WTC11 (cell line): Measurements from ENCODE around the gene CDC25B. TPM values are rescaled to one million over a fixed set of nuclear protein-coding genes. Genes with fewer than 3 reads are reported as not detected.
A peak's percentile ranks its signal among the peaks of the same experiment; 100 is the strongest.

Experiments used
- ATAC-seq: fragments of 200-7000 bp; cut with Tn5 transposase; 2 replicates; pipeline ENCODE4 v1.10.0; 2021; ENCODE audit warnings: mild to moderate bottlenecking, moderate library complexity
- CTCF ChIA-PET: fragments of 300-600 bp; sonication (Branson Sonifier 250); formaldehyde crosslinking; loops from one replicate; lab custom pipeline; 2021; ENCODE audit warnings: antibody characterized with exemption; lab: Charles Lee
- POLR2A ChIA-PET: fragments of 350-600 bp; sonication (Branson Sonifier 250); formaldehyde crosslinking; loops from one replicate; lab custom pipeline; 2021; ENCODE audit warnings: antibody characterized with exemption; lab: Charles Lee
- DNase-seq: peaks from one replicate; pipeline ENCODE4 v3.0.0; 2021; ENCODE audit warnings: low spot score
- H3K27ac Mint-ChIP-seq: 2 replicates; pipeline ENCODE4 v1.8.0; 2021; ENCODE audit warnings: mixed read lengths
- H3K27me3 Mint-ChIP-seq: 2 replicates; pipeline ENCODE4 v1.8.0; 2021; ENCODE audit warnings: low read depth, mild to moderate bottlenecking, moderate library complexity, mixed read lengths
- H3K36me3 Mint-ChIP-seq: 2 replicates; pipeline ENCODE4 v1.8.0; 2021; ENCODE audit warnings: mixed read lengths
- H3K4me1 Mint-ChIP-seq: 2 replicates; pipeline ENCODE4 v1.8.0; 2022; ENCODE audit warnings: mixed read lengths
- H3K4me3 Mint-ChIP-seq: 2 replicates; pipeline ENCODE4 v1.8.0; 2021; ENCODE audit warnings: mild to moderate bottlenecking, moderate library complexity, mixed read lengths
- H3K9me3 Mint-ChIP-seq: 2 replicates; pipeline ENCODE4 v1.8.0; 2021; ENCODE audit warnings: mixed read lengths
- CTCF ChIP-seq: fragments of 200-600 bp; IDR thresholded peaks from 2 replicates; pipeline ENCODE4 v1.8.0; 2022; ENCODE audit warnings: antibody characterized with exemption
- E2F4 ChIP-seq: sonication (generic); formaldehyde crosslinking; IDR thresholded peaks from 2 replicates; pipeline ENCODE4 v1.8.1; 2022; ENCODE audit warnings: low read depth, mild to moderate bottlenecking, moderate library complexity, missing genetic modification reagents, borderline replicate concordance
- E2F5 ChIP-seq: sonication (generic); formaldehyde crosslinking; IDR thresholded peaks from 2 replicates; pipeline ENCODE4 v1.8.1; 2022; ENCODE audit warnings: mild to moderate bottlenecking, moderate library complexity, missing genetic modification reagents
- FOXK1 ChIP-seq: sonication (generic); formaldehyde crosslinking; IDR thresholded peaks from 2 replicates; pipeline ENCODE4 v1.8.0; 2022; ENCODE audit warnings: mild to moderate bottlenecking, moderate library complexity, missing genetic modification reagents
- RELA ChIP-seq: sonication (generic); formaldehyde crosslinking; IDR thresholded peaks from 2 replicates; pipeline ENCODE4 v1.8.1; 2022; ENCODE audit warnings: missing genetic modification reagents, mild to moderate bottlenecking, borderline replicate concordance
- SOX15 ChIP-seq: fragments of 250-450 bp; sonication (Bioruptor Pico); IDR thresholded peaks from 2 replicates; pipeline ENCODE4 v1.9.0; 2021; ENCODE audit warnings: mild to moderate bottlenecking
- STAT6 ChIP-seq: sonication (generic); formaldehyde crosslinking; conservative IDR thresholded peaks from 2 replicates; pipeline ENCODE4 v1.8.1; 2023; ENCODE audit warnings: mild to moderate bottlenecking, low read depth, missing genetic modification reagents, moderate library complexity
- USF2 ChIP-seq: sonication (generic); formaldehyde crosslinking; IDR thresholded peaks from 2 replicates; pipeline ENCODE4 v1.8.1; 2023; ENCODE audit warnings: mild to moderate bottlenecking, missing genetic modification reagents, moderate library complexity
- ZNF219 ChIP-seq: sonication (generic); formaldehyde crosslinking; IDR thresholded peaks from 2 replicates; pipeline ENCODE4 v1.8.0; 2023; ENCODE audit warnings: missing genetic modification reagents, mild to moderate bottlenecking, borderline replicate concordance
- ZNF232 ChIP-seq: sonication (generic); formaldehyde crosslinking; IDR thresholded peaks from 2 replicates; pipeline ENCODE4 v1.8.0; 2022; ENCODE audit warnings: mild to moderate bottlenecking, missing genetic modification reagents
- ZNF317 ChIP-seq: sonication (generic); formaldehyde crosslinking; IDR thresholded peaks from 2 replicates; pipeline ENCODE4 v1.8.1; 2023; ENCODE audit warnings: low read depth, mild to moderate bottlenecking, moderate library complexity, missing genetic modification reagents, borderline replicate concordance
- ZNF671 ChIP-seq: fragments of 250-450 bp; sonication (Bioruptor Pico); IDR thresholded peaks from 2 replicates; pipeline ENCODE4 v1.8.0; 2021; ENCODE audit warnings: mild to moderate bottlenecking
- ZSCAN18 ChIP-seq: fragments of 250-450 bp; sonication (Bioruptor Pico); IDR thresholded peaks from 2 replicates; pipeline ENCODE4 v2.1.2; 2022; ENCODE audit warnings: mild to moderate bottlenecking, moderate library complexity
- total RNA-seq: library from RNA; stranded (reverse); gene quantifications from 3 replicates; pipeline ENCODE4 v1.2.3, GENCODE V29; 2021

CDC25B gene
- total RNA-seq, 1 experiment from 2014 or later: 37.4 TPM

GRCh38 chr20:3768342-3769130 is 27.6 kb upstream of the CDC25B start:
- ChIA-PET CTCF (interaction anchor here (0.6 to 8.1 kb wide), 31 partner anchors 8 to 317 kb away, joined by 3 to 195 read pairs (median 5); partner anchors contain the start of genes AP5S1, CENPB, HSPA12B and SPEF1), POLR2A (interaction anchor here (1.2 to 2.3 kb wide), 4 partner anchors 9 to 36 kb away, joined by 3 to 14 read pairs (median 8); partner anchors contain the start of gene HSPA12B)
- TF ChIP-seq CTCF (peak; percentile 30; the same call in 1 of the 2 replicates), RELA (no peak), E2F5 (CRISPR knock-in tag) (no peak)
- H3K9me3 Mint-ChIP-seq: no peaks in the 10 kb centered on the region
- H3K36me3 Mint-ChIP-seq: no peaks in the 10 kb centered on the region
- peak; percentile 89 for DNase-seq
- H3K4me3 Mint-ChIP-seq: peak overlapping the region; percentile 94
- ATAC-seq: peak; percentile 58
- peaks cover 19% of the 10 kb centered on the region for H3K4me1 Mint-ChIP-seq
- peaks cover 13% of the 10 kb centered on the region for H3K27me3 Mint-ChIP-seq
- peak overlapping the region; percentile 79; the same call in 1 of the 2 replicates for H3K27ac Mint-ChIP-seq

- no peak for TF ChIP-seq E2F4 (CRISPR knock-in tag)
- TF ChIP-seq USF2 (CRISPR knock-in tag): no peak
- TF ChIP-seq ZSCAN18: no peak
- no peak for TF ChIP-seq ZNF232 (CRISPR knock-in tag)
- no peak for TF ChIP-seq FOXK1 (CRISPR knock-in tag)
- TF ChIP-seq SOX15 (CRISPR knock-in tag): no peak
- TF ChIP-seq ZNF219 (CRISPR knock-in tag): no peak
- TF ChIP-seq ZNF671 (CRISPR knock-in tag): no peak
- no peak for TF ChIP-seq ZNF317
- TF ChIP-seq STAT6 (CRISPR knock-in tag): no peak
- ChIA-PET CTCF (interaction anchor here (1.0 to 1.4 kb wide), 2 partner anchors 10 to 93 kb away, joined by 3 to 5 read pairs; partner anchors contain the start of gene SPEF1), POLR2A (no interaction called here)
- Mint-ChIP-seq H3K27me3 (peaks cover 31% of the 10 kb centered on the region), H3K4me1 (peaks cover 12% of the 10 kb centered on the region), H3K4me3 (no peak overlapping the region), H3K9me3 (no peaks in the 10 kb centered on the region), H3K27ac (no peak overlapping the region), H3K36me3 (no peaks in the 10 kb centered on the region)
- DNase-seq (no peak), ATAC-seq (no peak)
These were observed 24.5 kb upstream of the CDC25B start for GRCh38 chr20:3771552-3772058.
